ENCODE data around the gene FAM20C.
"Not testable (repeated sequence)": the region's sequence is repeated elsewhere in the genome, so short reads cannot be mapped to it uniquely, and the experiment has no call there.

Gene FAM20C

DNA sequence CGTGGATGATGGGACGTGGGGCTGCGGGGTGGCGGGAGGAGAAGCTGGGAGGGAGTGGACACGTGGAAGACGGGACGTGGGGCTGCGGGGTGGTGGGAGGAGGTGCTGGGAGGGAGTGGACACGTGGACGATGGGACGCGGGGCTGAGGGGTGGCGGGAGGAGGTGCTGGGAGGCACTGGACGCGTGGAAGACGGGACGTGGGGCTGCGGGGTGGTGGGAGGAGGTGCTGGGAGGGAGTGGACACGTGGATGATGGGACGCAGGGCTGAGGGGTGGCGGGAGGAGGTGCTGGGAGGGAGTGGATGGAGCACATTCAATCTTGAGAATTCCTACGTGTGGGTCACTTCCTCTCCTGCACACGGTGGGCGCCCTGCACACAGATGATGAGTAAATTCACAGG is 104.8 kb downstream of the FAM20C start:
- not testable (repeated sequence) for DNase-seq

GRCh38 chr7:297611-298374 is 105.4 kb downstream of the FAM20C start:
- no peak for DNase-seq

DNA sequence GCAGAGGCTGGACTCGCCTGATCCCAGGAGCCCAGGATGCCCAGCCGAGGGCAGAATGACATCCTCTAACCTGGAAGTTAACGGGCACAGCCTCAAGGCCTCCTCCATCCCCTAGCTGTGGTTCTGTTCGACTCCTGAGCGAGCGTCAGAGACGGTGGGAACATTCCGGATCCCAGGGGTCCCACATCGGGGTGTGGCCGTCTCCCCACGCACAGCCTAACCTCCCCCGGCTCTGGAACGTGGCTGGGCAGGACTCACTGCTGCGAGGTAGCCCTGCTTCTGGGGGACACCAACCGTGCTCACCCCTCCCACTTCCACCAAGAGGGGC is 106.0 kb downstream of the FAM20C start:
- DNase-seq = no peak

DNA sequence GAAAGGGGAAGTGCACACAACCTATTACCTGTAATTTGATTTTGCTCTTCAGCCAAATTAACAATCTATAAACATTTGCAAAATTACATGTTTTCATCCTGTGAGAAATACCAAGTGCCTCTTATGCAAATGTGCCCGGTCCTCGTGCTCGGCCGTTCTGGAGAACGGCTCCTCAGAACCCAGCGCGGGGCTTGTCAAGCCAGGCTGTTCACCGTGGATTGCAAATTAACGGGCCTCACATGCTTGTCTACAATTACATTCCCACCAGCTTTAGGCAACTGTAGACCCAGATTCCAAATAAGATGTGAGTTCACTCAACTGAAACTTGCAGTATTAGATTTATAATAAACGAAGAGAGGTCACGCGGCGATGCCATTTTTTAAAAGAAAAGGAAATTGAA is 106.4 kb downstream of the FAM20C start:
- no peak for DNase-seq

DNA sequence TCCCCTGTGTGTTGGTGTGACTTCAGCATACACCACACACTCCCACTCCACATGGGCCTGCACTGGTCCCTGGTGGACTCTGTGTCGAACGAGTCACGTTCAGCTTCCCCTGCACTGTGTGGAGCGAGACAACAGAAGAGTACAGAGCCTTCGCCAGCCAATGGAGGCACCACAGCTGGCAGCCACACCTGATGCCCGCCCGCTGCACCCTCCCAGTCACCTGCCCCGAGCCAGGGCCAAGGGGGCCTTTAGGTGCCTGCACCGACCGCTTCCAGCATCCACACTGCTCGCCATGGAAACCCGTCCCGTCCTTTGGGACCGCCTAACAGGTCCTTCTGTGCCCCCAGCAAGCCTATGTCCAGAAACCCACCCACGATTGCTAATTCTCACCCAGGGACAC is 106.8 kb downstream of the FAM20C start:
- no peak for DNase-seq

DNA sequence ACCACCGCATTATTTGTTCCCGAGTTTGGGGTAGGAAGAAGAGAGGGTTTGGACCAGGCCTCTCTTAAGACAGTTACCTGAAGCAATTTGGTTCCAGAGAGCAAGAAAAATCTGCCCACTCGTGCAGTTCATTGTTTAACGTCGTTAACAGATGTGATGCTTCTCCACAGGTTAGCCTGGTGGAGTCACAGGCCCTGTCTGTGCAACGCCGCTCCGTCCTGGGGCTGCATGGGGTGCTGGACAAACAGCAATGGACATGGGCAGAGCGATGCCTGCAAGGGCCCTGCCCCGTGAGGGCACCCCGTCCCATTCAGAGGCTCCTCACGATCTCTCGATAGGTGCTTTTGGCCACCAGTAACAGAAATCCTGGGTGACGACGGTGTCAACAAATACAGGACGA is 107.3 kb downstream of the FAM20C start:
- DNase-seq = no peak

GRCh38 chr7:300048-300447 is 107.7 kb downstream of the FAM20C start:
- DNase-seq = no peak

- no peak for DNase-seq
Measured at GRCh38 chr7:300546-301290, 108.3 kb downstream of the FAM20C start.

- DNase-seq = no peak
Measured at GRCh38 chr7:301291-302053, 109.1 kb downstream of the FAM20C start.

GRCh38 chr7:302054-302992 is 110.0 kb downstream of the FAM20C start:
- DNase-seq = no peak

DNA sequence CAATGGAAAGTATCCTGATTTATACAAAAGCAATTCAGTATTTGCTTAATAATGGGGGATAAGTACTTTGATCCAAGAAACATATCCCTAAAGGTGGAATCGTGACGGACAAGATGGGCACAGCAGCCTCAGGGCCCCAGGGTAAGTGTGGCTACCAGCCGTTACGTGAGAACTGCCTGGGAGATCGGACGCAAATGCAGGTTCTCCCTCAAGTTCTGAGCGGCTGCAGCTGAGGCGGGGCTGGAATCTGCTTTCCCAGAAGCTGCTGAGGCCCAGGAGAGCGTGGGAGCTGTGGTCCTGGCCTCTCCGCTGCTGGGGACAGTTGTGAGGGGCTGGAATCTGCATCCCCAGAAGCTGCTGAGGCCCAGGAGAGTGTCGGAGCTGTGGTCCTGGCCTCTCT is 111.1 kb downstream of the FAM20C start:
- DNase-seq = no peak

- no peak for DNase-seq
Measured at GRCh38 chr7:303884-304573, 111.7 kb downstream of the FAM20C start.

DNA sequence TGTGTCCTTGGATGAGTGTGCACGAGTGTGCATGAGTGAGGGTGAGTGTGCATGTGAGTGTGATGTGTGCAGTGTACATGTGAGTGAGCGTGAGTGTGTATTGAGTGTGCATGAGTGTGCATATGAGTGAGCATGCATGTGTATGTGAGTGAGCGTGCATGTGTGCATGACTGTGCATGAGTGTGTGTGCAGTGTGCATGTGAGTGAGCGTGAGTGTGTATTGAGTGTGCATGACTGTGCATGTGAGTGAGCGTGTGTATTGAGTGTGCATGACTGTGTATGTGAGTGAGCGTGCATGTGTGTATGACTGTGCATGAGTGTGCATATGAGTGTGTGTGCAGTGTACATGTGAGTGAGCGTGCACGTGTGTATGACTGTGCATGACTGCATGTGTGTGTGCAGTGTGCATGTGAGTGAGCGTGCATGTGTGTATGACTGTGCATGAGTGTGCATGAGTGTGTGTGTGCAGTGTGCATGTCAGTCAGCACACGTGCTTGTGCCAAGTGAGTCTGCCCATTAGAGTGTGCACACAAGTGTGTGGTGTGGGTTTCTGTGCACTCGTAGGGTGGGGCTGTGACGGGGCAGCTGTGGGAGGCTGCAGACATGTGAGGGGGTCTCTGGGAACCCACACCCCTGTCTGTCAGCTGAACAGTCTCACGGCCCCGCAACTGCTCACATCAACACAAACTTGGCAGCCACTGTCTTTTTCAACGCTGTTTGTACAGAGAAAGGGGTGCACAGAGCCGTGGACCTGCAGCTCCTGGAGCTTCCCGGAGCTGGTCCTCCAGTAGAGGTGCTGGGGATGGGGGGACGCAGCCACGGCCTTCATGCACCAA is 112.4 kb downstream of the FAM20C start:
- no peak for DNase-seq

- DNase-seq = no peak
Measured at GRCh38 chr7:305410-306151, 113.2 kb downstream of the FAM20C start.

GRCh38 chr7:307970-308369 is 115.6 kb downstream of the FAM20C start:
- no peak for DNase-seq

GRCh38 chr7:309586-310228 is 117.3 kb downstream of the FAM20C start:
- DNase-seq = no peak
